ENCODE results near the gene SEC14L5.
"Not testable (repeated sequence)": the region's sequence is repeated elsewhere in the genome, so short reads cannot be mapped to it uniquely, and the experiment has no call there.

Gene SEC14L5

GRCh38 chr16:4957720-4958509 lies at the start of gene SEC14L5:
SEC14L5 (plus strand) TSS chr16:4958330; CDS start chr16:4959324, 994 bp downstream.
- DNase-seq: peak; percentile 93

GRCh38 chr16:4908854-4909401 lies 49.2 kb upstream of the SEC14L5 start:
- no peak for DNase-seq

- no peak for DNase-seq
Measured at GRCh38 chr16:4909825-4910224, 48.3 kb upstream of the SEC14L5 start.

- DNase-seq: no peak
Measured at GRCh38 chr16:4910828-4911227, 47.3 kb upstream of the SEC14L5 start.

GRCh38 chr16:4911970-4912386 lies 46.2 kb upstream of the SEC14L5 start:
- DNase-seq: no peak

GRCh38 chr16:4913130-4913773 lies 44.9 kb upstream of the SEC14L5 start:
- DNase-seq: no peak

GRCh38 chr16:4913774-4914525 lies 44.2 kb upstream of the SEC14L5 start:
- no peak for DNase-seq

GRCh38 chr16:4914528-4915225 lies 43.5 kb upstream of the SEC14L5 start:
- no peak for DNase-seq

GRCh38 chr16:4915226-4915761 lies 42.8 kb upstream of the SEC14L5 start:
- peak; percentile 87 for DNase-seq

GRCh38 chr16:4917117-4917516 lies 41.0 kb upstream of the SEC14L5 start:
- peak; percentile 14 for DNase-seq

GRCh38 chr16:4918781-4919251 lies 39.3 kb upstream of the SEC14L5 start:
- DNase-seq: no peak

- no peak for DNase-seq
Measured at GRCh38 chr16:4920826-4921225, 37.3 kb upstream of the SEC14L5 start.

- DNase-seq: no peak
Measured at GRCh38 chr16:4922721-4923342, 35.3 kb upstream of the SEC14L5 start.

GRCh38 chr16:4923853-4924252 lies 34.3 kb upstream of the SEC14L5 start:
- no peak for DNase-seq

GRCh38 chr16:4924593-4925292 lies 33.4 kb upstream of the SEC14L5 start:
- no peak for DNase-seq

GRCh38 chr16:4925293-4925607 lies 32.9 kb upstream of the SEC14L5 start:
- no peak for DNase-seq

- no peak for DNase-seq
Measured at GRCh38 chr16:4925791-4926190, 32.3 kb upstream of the SEC14L5 start.

GRCh38 chr16:4926928-4927327 lies 31.2 kb upstream of the SEC14L5 start:
- DNase-seq: no peak

GRCh38 chr16:4927661-4928060 lies 30.5 kb upstream of the SEC14L5 start:
- no peak for DNase-seq

- DNase-seq: no peak
Measured at GRCh38 chr16:4928227-4928626, 29.9 kb upstream of the SEC14L5 start.

GRCh38 chr16:4929619-4930018 lies 28.5 kb upstream of the SEC14L5 start:
- not testable (repeated sequence) for DNase-seq
